ENCODE results near the gene LSM14A.
"Not testable (repeated sequence)": the region's sequence is repeated elsewhere in the genome, so short reads cannot be mapped to it uniquely, and the experiment has no call there.

DNA sequence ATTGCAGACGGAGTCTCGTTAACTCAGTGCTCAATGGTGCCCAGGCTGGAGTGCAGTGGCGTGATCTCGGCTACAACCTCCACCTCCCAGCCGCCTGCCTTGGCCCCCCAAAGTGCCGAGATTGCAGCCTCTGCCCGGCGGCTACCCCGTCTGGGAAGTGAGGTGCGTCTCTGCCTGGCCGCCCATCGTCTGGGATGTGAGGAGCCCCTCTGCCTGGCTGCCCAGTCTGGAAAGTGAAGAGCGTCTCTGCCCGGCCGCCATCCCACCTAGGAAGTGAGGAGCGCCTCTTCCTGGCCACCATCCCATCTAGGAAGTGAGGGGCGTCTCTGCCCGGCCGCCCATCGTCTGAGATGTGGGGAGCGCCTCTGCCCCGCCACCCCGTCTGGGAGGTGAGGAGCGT lies 40.2 kb upstream of the LSM14A start:
- not testable (repeated sequence) for TF ChIP-seq POLR2A (IDR thresholded peaks at IDR 0.05)
- TF ChIP-seq, protein P1, sequence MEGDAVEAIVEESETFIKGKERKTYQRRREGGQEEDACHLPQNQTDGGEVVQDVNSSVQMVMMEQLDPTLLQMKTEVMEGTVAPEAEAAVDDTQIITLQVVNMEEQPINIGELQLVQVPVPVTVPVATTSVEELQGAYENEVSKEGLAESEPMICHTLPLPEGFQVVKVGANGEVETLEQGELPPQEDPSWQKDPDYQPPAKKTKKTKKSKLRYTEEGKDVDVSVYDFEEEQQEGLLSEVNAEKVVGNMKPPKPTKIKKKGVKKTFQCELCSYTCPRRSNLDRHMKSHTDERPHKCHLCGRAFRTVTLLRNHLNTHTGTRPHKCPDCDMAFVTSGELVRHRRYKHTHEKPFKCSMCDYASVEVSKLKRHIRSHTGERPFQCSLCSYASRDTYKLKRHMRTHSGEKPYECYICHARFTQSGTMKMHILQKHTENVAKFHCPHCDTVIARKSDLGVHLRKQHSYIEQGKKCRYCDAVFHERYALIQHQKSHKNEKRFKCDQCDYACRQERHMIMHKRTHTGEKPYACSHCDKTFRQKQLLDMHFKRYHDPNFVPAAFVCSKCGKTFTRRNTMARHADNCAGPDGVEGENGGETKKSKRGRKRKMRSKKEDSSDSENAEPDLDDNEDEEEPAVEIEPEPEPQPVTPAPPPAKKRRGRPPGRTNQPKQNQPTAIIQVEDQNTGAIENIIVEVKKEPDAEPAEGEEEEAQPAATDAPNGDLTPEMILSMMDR (IDR thresholded peaks at IDR 0.05), result not testable (repeated sequence)

All from prostate gland (tissue), 2 donors.